GM18951 (cell line): Measurements from ENCODE around the gene BSN.
A peak's percentile ranks its signal among the peaks of the same experiment; 100 is the strongest.

ENCODE experiments used
- POLR2A ChIP-seq: IDR thresholded peaks from 4 replicates; pipeline ENCODE4 v1.6.1; 2011; ENCODE audit warnings: mild to moderate bottlenecking; ENCODE audit not compliant: insufficient read length, insufficient read depth; ENCODE audit errors: extremely low read depth
- in situ Hi-C: fragments of 300-500 bp; cut with MboI; formaldehyde crosslinking; loops from one replicate; pipeline ENCODE4 v1.12.0; 2022; ENCODE audit warnings: low sequenced_read_pairs, mixed read lengths, inconsistent platforms; ENCODE audit not compliant: unreplicated experiment

BSN gene

DNA sequence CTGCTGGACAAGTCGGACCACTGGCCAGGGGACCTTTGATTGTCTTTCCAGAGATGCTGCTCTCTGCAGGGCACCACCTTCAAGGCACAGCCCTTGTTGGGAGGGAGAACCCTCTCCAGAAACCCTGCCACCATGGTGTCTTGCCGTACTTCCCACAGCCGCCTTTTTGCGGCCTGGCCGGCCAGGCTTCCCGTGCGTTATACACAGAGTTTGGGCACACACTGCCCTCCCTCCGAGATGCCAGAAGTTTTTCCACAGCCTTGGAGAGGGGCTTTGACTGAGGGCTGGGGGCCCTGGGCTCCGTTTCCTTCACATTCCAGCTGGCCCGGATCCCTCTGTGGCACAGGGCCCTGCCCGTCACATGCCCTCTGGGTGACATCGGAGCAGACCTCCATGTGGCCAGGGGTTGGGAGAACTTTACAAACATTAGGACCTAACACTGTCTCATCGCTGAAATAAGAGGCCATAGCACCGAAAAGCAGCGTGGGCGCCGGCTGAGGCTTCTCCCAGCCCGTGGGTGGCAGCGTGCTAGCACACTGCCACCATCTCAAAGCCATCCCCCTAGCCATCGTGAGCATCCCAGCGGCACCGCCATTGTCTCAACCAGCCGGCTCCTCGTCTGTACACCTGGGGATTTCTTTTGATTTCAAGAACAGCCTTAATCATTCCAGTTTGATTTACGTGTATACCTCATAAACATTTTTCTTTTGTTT is 113.6 kb downstream of the BSN start:
- no peak for TF ChIP-seq POLR2A
- in situ Hi-C loops = no loop called here

DNA sequence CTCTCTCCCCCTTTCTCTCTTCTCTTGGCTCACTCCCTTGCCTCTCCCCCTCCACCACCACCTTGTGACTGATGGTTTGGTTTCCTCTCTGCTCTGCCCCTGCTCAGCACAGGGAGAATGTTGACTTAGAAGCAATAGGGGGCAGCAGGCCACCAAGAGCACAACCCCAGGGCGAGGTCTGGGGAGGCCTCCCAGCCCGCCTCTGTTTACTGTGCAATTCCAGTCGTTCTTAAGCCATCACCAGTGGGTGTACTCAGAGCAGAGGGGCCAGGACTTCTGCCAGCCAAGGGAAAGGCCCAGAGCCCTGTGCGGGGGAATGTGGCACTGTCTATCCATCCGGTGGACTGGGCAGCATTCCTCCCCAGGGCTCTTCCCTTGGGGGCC is 114.1 kb downstream of the BSN start:
- TF ChIP-seq POLR2A = no peak
- in situ Hi-C loops = no loop called here

DNA sequence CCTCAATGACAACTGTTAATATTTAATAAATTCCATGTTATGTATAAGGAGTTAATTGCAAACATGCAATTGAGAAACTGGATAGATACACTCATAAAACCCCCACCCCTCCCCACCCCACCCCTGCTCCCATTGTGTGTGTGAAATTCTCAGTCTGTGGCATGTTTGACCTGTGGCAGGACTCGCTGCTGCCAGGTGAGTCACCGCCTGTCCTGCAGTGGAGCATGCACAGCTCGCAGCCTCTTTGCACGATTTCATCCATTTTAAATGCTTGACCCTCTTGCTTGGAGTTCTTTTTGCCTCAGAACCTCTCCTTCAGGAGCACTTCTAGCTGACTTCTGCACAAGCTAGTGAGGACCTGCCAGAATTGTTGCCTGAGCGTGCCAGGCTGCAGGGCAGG is 114.6 kb downstream of the BSN start:
- no peak for TF ChIP-seq POLR2A
- in situ Hi-C loops = no loop called here

DNA sequence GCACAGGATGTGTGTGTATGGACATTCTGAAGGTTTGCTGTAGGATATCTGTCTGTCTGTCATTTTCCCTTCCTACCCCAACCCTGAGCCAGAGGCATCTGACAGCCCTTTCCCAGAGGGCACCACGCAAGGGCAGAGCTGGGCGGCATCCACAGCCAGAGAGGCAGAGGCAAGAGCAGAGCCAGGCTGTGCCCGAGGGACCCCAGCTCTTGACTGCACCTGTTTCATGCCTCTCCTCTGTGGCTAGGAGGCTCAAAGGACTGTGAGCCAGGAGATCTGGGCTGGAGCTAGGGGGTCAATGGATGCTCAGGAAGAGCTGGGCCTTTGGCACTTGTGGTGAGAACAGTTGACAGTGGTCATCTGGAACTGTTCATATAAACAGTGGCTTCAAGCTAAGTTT is 115.1 kb downstream of the BSN start:
- TF ChIP-seq POLR2A = no peak
- in situ Hi-C loops = no loop called here

DNA sequence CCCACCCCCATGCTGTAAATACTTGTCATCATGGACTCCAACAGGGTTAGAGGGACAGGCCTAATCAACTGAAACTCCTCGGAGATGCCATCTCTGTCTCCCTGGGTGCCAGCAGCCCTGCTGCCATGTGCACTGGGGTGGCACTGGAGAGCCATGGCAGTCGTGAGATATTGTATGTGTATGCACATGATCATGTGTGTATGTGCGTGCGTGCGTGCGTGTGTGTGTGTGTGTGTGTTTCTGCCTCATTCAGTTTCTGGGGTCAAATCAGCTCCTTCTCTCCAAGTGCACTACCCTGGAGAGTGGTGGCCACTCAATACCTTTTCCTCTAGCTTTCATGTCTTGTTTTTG is 116.6 kb downstream of the BSN start:
- in situ Hi-C loops = no loop called here
- TF ChIP-seq POLR2A = no peak

DNA sequence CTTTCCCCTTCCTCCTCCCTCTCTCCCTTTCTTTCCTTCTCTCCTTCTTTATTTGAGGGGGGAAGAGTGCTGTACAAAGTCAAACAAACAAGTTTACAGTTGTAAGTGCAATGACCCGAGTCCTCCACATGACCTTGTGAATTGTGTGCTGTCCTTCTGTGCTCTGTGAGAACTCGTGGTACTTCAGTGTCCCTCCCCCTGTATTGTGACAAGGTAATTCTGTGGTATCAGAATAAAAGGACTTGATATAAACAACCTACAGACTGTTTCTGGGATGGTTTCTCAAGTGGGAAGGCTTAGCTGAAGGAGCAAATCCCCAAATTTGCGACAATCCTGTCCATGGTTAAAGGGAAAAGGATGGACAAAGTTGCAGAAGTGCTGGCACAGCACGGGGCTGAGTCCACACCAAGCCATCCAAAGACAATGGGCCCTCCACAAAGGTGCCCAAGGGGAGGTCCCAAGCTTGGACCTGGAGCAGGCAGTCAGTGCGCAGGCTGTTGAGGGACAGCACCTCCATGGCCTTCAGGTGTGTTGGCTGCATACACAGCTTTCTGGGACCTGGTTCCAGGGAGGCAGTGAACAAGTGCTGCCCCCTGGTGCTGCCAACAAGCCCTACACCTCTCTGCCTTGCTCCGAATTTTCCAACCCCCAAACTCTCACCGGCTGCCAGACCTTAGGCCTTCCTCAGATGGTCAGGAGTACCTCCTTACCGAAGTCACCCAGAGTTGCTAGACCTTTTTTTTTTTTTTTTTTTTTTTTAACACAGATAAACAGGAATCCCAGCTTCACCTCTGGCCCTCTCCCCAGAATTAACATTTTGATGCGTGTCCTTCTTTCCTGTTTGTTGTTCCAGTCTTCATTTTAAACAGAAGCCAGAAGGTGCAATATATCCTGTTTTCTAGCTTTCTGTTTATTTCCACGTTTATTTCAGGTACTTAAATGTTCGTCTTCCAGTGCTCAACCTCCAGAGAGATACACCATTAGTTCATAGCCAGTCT is 117.3 kb downstream of the BSN start:
- no peak for TF ChIP-seq POLR2A
- in situ Hi-C loops = no loop called here

DNA sequence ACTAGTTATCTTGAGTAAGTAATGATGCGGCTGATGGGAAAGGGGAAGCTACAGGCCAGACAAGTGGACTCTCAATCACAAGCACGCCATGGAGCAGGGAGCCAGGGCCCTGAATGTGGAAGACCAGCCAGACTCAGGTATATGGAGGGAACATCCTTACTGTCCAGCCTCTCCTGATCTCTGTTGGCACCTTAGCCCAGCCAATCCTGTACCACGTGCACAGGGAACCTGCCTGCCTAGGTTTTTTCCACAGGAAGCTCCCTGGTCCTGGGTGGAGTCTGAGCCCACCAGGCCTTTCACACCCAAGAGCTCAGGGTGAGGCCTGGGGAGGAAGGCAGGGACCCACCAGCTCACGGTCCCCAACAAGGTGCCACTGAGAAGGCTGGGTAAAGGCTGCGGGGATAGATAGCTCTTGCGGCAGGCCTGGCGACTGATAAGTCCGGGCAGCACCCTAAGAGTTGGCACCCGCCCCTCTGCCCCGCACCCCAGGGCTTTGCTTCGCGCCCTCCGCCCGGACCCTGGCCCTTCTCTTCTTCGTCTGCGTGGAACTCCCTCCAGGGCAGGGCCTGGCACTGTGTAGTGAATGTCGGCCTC is 118.9 kb downstream of the BSN start:
- no peak for TF ChIP-seq POLR2A
- in situ Hi-C loops = no loop called here

DNA sequence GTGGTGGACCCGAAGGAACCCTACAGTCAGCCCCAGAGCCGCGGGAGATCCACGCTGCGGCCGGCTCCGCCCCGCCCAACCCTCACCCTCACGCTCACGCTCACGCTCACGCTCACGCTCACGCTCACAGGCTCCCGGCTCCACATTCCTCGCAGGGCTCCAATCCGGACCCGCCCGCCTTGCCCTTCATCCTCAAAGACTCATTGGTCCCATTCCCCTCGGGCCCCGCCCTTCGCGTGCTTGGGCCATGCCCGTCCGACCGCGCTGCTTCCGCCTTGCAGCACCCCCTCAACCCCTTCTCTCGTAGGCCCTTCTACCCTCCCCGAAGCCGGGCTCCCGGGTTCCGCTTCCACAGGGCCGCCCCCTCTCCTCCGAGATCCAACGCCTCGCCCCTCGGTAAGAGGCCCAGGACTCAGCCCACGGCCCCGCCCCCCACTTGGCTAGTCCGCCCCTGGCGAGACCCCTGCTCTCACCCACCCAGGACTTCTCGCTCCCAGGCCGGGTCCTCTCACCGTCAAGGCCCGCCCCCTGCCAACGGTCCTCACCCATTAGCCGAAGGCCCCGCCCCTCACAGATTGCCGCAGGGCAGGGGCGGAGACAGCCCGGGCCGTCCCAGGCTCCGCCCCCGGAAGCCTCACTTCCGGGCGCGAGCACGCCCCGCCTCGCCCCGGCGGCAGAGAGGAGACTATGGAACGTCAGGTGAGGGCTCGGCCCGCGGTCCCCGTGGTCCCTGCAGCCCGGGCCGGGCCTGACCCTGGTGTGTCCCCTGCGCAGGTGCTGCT is 119.6 kb downstream of the BSN start, which contains the start of gene APEH:
Gene APEH (plus strand): TSS at position 637 of the 782 bp plus-strand sequence. CDS start 51 bp downstream, at position 688.
- in situ Hi-C loops = no loop called here
- TF ChIP-seq POLR2A = peak; percentile 93

DNA sequence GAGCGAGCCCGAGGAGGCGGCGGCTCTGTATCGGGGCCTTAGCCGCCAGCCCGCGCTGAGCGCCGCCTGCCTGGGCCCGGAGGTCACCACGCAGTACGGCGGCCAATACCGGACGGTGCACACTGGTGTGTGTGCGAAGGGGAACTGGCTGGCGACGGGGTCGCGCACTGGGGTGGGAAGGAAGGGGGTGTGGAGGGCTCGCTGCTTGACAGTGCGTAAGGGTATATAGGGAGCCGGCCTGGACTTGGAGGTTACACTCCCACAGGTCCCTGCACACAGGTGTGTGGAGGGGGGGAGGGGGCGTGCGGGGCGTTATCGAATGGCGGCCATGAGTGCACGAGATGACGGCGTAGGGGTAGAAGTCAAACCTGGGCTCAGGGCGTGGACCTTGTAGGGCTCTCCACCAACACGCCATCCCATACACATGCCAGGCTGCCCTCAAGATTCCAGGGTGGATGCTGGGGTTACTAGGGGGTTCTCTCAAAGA is 120.3 kb downstream of the BSN start:
- no peak for TF ChIP-seq POLR2A
- in situ Hi-C loops = no loop called here

DNA sequence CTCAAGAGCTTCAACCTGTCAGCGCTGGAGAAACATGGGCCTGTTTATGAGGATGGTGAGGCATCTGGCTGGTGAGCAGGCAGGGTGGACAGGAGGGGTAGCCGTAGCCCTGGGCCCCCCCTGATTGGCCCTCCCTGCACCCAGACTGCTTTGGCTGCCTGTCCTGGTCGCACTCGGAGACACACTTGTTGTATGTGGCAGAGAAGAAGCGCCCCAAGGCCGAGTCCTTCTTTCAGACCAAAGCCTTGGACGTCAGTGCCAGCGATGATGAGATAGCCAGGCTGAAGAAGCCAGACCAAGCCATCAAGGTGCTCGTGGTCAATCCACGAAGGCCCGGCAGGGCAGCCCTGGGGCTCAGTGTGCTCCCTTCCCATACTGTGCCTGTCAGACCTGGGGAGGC is 121.6 kb downstream of the BSN start:
- in situ Hi-C loops = no loop called here
- no peak for TF ChIP-seq POLR2A

DNA sequence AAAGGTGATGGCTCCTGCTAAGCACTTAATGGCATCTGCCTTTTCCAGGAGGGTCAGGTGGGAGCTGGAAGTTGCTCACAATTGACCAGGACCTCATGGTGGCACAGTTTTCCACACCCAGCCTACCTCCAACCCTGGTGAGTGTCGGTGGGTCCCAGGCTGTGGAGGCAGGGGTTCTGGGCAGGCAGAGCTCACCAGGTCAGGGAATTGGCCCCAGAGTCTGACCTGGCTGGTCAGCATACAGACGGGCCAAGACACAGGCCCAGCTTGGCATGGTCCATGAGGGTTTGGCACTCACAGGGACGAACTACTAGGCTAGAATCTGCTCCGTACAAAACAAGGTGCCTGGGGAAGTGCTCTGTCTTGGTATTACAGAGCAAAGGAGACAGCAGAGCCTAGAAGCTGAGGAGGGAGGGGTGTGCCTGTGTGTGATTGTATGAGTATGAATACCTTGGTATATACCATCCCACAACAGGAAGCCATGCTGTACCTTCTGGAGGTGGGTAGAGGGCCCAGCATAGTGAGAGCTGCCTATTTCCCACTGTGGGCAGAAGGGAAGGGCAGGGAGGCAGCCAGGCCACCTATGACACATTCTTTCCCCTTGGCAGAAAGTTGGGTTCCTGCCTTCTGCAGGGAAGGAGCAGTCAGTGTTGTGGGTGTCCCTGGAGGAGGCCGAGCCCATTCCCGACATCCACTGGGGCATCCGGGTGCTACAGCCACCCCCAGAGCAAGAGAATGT is 126.4 kb downstream of the BSN start:
- TF ChIP-seq POLR2A = no peak
- in situ Hi-C loops = no loop called here

DNA sequence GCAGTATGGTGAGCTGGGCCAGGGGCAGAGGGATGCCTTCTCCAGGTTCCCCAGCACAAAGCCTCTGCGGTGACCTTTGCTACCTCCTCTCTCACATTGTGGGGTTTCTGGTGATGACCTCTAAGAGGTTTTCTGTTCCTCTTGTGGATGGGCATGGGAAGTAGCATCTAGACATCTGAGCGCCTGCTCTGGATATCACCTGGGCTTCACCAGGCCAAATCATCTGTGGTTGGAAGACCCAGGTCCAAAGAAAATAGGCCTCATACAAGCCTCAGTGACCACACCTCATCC is 126.9 kb downstream of the BSN start:
- in situ Hi-C loops = no loop called here
- no peak for TF ChIP-seq POLR2A
